Measurements from ENCODE around the gene BABAM2. TPM values are rescaled to one million over a fixed set of nuclear protein-coding genes. Genes with fewer than 3 reads are reported as not detected.
"Not testable (repeated sequence)": the region's sequence is repeated elsewhere in the genome, so short reads cannot be mapped to it uniquely, and the experiment has no call there.

The BABAM2 gene
- total RNA-seq, 1 donor from 2014 or later, result 58.9 TPM

DNA sequence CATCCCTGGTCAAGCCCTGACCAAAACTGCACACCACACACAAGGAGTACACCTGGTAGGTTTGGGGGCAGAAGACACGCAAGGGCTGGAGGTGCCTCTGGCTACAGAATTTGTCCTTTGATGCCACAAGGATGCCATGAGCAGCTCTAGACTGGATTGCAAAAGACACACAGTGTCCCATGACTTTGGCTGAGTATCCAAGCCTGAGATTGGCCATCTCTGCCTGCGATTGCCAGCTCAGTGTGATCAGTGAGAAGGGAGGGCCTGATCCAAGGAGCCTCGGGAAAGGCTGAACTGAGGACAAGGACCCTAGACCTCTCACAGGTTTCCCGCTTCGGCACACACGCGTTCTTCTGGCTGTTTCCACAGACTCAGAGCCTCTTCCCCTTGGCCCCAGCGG lies 442.2 kb downstream of the BABAM2 start:
- Histone ChIP-seq H3K9me3 (replicated peaks) (no peaks in the 10 kb centered on the region), H3K4me1 (peaks cover 62% of the 10 kb centered on the region), H3K36me3 (no peaks in the 10 kb centered on the region), H3K27ac (replicated peaks) (peak overlapping the region; percentile 96), H3K27me3 (ENCODE audit: low read depth) (no peaks in the 10 kb centered on the region), H3K4me3 (no peak overlapping the region)
- intact Hi-C loops (cut with micrococcal nuclease), result no loop called here
- TF ChIP-seq, protein P1, sequence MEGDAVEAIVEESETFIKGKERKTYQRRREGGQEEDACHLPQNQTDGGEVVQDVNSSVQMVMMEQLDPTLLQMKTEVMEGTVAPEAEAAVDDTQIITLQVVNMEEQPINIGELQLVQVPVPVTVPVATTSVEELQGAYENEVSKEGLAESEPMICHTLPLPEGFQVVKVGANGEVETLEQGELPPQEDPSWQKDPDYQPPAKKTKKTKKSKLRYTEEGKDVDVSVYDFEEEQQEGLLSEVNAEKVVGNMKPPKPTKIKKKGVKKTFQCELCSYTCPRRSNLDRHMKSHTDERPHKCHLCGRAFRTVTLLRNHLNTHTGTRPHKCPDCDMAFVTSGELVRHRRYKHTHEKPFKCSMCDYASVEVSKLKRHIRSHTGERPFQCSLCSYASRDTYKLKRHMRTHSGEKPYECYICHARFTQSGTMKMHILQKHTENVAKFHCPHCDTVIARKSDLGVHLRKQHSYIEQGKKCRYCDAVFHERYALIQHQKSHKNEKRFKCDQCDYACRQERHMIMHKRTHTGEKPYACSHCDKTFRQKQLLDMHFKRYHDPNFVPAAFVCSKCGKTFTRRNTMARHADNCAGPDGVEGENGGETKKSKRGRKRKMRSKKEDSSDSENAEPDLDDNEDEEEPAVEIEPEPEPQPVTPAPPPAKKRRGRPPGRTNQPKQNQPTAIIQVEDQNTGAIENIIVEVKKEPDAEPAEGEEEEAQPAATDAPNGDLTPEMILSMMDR (IDR thresholded peaks at IDR 0.05; ENCODE audit: borderline replicate concordance), result no peak
- DNase-seq, result no peak

DNA sequence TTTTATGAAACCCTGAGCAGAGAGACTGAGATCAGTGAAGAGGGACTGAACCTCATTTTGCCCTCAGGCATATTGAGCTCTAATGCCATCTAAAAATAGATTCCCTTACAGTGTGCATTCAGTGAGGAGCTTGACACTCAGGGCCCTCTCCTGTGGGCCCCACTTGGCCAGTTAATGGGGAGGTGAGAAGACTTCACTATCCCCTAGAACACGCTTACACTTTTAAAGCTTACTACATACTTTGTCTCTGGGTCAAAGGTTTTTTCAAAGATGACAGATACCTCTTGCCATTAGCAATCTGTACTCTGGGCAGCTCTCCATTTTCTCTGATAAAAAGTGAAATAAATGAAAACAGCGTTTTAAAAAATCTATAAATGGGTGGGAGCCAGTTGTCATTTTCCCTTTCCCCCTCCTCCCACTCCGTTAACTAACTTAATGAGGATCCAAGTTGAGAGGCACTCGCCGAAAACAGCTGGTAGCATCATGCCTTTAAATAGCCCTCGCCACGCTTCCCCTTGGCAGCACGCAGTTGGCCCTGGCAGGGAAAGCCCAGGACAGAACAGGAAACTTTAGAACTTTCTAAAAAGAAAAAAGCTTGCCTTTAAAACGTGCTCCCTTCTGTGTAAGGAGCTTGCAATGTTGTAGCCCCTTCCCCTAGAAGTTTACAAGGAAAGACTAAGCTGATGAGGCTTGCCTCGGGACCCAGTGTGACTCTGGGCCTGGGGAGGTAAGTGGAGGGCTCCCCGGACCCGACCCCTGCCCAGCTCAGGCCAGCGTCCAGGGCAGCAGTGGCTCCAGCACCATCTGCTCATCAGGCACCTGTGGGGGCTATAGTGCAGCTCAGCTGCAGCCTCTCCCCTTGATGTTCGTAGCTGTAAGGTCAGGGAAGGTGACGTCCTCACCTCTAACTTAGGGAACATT lies 443.3 kb downstream of the BABAM2 start:
- DNase-seq, result peak; percentile 62
- H3K27me3 ChIP-seq (ENCODE audit: low read depth), result no peaks in the 10 kb centered on the region
- intact Hi-C loops (cut with micrococcal nuclease), result no loop called here
- peaks cover 65% of the 10 kb centered on the region for H3K4me1 ChIP-seq
- H3K27ac ChIP-seq (replicated peaks), result peak overlapping the region; percentile 96
- H3K4me3 ChIP-seq, result no peak overlapping the region
- H3K9me3 ChIP-seq (replicated peaks), result no peaks in the 10 kb centered on the region
- H3K36me3 ChIP-seq, result no peaks in the 10 kb centered on the region
- TF ChIP-seq, protein P1 (IDR thresholded peaks at IDR 0.05; ENCODE audit: borderline replicate concordance), result no peak

DNA sequence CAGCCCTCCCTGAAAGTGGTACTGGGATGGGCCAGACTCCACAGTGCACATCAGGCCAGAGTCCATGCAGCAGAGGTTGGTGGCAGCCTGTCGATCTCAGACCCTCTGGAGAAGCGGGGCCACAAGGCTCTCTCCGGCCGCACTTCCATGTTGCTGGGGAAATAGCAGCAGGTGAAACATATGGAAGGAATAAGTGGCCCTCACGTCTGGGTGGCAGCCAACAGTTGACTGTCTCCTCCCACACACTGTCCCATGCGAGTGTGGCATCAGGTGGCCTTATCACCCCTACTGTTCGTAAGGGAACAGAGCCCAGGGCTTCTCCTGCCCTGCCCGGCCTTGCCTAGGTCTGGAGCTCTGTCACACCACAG lies 444.0 kb downstream of the BABAM2 start:
- intact Hi-C loops (cut with micrococcal nuclease), result no loop called here
- TF ChIP-seq, protein P1 (IDR thresholded peaks at IDR 0.05; ENCODE audit: borderline replicate concordance), result no peak
- H3K9me3 ChIP-seq (replicated peaks), result no peaks in the 10 kb centered on the region
- no peaks in the 10 kb centered on the region for H3K27me3 ChIP-seq (ENCODE audit: low read depth)
- no peaks in the 10 kb centered on the region for H3K36me3 ChIP-seq
- peak; percentile 26 for DNase-seq
- peaks cover 71% of the 10 kb centered on the region for H3K4me1 ChIP-seq
- H3K4me3 ChIP-seq, result no peak overlapping the region
- peak overlapping the region; percentile 96 for H3K27ac ChIP-seq (replicated peaks)

DNA sequence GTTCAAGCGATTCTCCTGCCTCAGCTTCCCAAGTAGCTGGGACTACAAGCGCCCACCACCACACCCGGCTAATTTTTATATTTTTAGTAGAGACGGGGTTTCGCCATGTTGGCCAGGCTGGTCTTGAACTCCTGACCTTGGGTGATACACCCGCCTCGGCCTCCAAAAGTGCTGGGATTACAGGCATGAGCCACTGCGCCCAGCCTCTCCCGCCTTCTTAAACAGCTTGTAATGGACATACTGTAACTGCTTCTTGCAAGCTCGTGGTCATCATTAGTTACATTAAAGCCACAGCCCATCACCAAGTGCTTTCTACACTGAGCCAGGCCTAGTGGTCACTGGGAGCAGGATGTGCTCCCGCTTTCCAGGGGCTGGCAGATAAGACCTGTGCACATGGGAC lies 444.7 kb downstream of the BABAM2 start:
- H3K36me3 ChIP-seq; H3K27me3 ChIP-seq (ENCODE audit: low read depth); H3K9me3 ChIP-seq (replicated peaks); H3K4me3 ChIP-seq; DNase-seq; intact Hi-C loops (cut with micrococcal nuclease): not testable (repeated sequence)
- Histone ChIP-seq H3K4me1 (peaks cover 75% of the 10 kb centered on the region), H3K27ac (replicated peaks) (peak overlapping the region; percentile 96)

DNA sequence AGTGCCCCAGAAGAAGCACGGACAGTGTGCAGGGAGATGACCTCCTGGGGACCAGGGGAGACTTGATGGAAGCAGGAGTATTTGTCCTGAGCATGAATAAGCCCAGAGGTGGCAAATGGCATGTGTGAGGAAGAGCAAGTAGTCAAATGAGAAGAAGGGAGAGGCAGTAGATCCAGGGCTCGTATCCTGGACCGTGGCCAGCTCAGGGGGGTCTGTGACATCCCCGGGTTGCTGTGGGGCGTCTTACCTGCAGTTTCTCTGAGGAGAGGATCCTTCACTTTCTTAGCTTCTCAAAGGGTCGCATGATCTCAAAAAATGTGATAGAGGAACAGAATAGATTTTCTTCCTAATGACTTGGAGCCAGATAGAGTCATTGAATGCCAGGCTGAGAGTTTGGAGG lies 445.1 kb downstream of the BABAM2 start:
- Histone ChIP-seq H3K4me1 (peaks cover 75% of the 10 kb centered on the region), H3K27ac (replicated peaks) (peak overlapping the region; percentile 96), H3K27me3 (ENCODE audit: low read depth) (no peaks in the 10 kb centered on the region), H3K9me3 (replicated peaks) (no peaks in the 10 kb centered on the region), H3K36me3 (no peaks in the 10 kb centered on the region), H3K4me3 (no peak overlapping the region)
- intact Hi-C loops (cut with micrococcal nuclease), result no loop called here
- TF ChIP-seq, protein P1 (IDR thresholded peaks at IDR 0.05; ENCODE audit: borderline replicate concordance), result no peak
- no peak for DNase-seq

DNA sequence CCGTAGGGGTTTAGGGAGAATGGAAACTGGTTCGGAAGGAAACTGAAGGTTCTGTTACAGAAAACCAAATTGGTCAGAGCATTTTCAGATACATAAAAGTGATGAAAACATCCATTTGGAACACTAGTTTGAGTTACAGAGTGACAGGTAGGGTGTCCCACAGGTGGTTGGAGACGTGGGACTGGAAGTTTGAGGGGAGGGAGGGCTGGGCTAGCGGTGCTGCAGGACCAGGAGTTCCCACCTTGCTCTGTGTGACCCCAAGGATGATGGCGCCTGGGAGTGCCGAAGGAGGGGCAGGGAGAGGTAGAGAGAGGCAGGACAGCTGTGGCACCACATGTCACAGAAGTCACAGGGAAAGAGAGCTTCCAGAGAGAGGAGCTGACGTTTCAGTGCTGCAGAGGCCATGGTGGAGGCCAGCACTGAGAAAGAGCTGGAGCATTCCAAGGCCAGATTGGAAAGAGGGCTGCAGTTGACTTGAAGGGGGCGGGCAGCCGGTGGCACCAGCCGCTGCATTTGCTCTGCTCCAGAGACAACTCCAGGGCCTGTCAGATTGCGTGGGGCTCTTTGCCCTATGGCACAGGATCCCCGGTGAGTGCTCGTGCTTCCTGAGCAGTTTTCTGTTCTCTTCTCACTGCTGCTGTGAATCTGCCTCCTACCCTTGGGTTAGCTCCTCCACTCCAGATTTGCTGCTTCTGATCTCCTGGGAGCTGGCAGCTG lies 445.9 kb downstream of the BABAM2 start:
- Histone ChIP-seq H3K27ac (replicated peaks) (peak overlapping the region; percentile 75), H3K9me3 (replicated peaks) (no peaks in the 10 kb centered on the region), H3K4me1 (peaks cover 82% of the 10 kb centered on the region), H3K4me3 (no peak overlapping the region), H3K36me3 (no peaks in the 10 kb centered on the region), H3K27me3 (ENCODE audit: low read depth) (no peaks in the 10 kb centered on the region)
- DNase-seq, result no peak
- TF ChIP-seq, protein P1 (IDR thresholded peaks at IDR 0.05; ENCODE audit: borderline replicate concordance), result no peak
- intact Hi-C loops (cut with micrococcal nuclease), result no loop called here

All from left ventricle myocardium inferior (tissue), 1 donor.